ENCODE results near the gene KCNQ1. TPM values are rescaled to one million over a fixed set of nuclear protein-coding genes. Genes with fewer than 3 reads are reported as not detected.

The KCNQ1 gene
- total and polyA plus RNA-seq, 9 of the 15 experiments (the other 6 are each of a cell fraction or from before 2014, with no cell fraction given): 0.44 TPM; not detected in 8

- TF ChIP-seq AFF4 (CRISPR knock-in tag; IDR thresholded peaks at IDR 0.05) (no peak), CHD7 (IDR thresholded peaks at IDR 0.05; ENCODE audit: low read depth, low read length) (no peak), POLR2H (tag; IDR thresholded peaks at IDR 0.05; ENCODE audit: low read depth) (no peak), ZNF584 (CRISPR knock-in tag; IDR thresholded peaks at IDR 0.05; ENCODE audit: low read depth) (no peak), TRIM25 (IDR thresholded peaks at IDR 0.05; ENCODE audit: borderline replicate concordance) (no peak), NCOA4 (IDR thresholded peaks at IDR 0.05; ENCODE audit: partially characterized antibody) (no peak), CBX8 (IDR thresholded peaks at IDR 0.05; ENCODE audit: borderline replicate concordance, extremely low read depth, low read depth, low read length, poor library complexity, severe bottlenecking) (no peak), HMGN3 (IDR thresholded peaks at IDR 0.05; ENCODE audit: borderline replicate concordance, extremely low read depth, insufficient read length, low read depth, low read length) (peak; percentile 98)
Observed at GRCh38 chr11:2890466-2891294, 445.9 kb downstream of the KCNQ1 start (continued).
